HG03135 (cell line): Measurements from ENCODE around the gene ABHD4.
A peak's percentile ranks its signal among the peaks of the same experiment; 100 is the strongest.
"Not testable (repeated sequence)": the region's sequence is repeated elsewhere in the genome, so short reads cannot be mapped to it uniquely, and the experiment has no call there.

Experiments used
- ATAC-seq: cut with Tn5 transposase; IDR thresholded peaks from one replicate; pipeline ENCODE4 v1.9.1; 2021; ENCODE audit warnings: mild to moderate bottlenecking, moderate library complexity; ENCODE audit not compliant: unreplicated experiment

The ABHD4 gene

GRCh38 chr14:22588526-22589095 lies 9.5 kb upstream of the ABHD4 start:
- ATAC-seq = no peak

DNA sequence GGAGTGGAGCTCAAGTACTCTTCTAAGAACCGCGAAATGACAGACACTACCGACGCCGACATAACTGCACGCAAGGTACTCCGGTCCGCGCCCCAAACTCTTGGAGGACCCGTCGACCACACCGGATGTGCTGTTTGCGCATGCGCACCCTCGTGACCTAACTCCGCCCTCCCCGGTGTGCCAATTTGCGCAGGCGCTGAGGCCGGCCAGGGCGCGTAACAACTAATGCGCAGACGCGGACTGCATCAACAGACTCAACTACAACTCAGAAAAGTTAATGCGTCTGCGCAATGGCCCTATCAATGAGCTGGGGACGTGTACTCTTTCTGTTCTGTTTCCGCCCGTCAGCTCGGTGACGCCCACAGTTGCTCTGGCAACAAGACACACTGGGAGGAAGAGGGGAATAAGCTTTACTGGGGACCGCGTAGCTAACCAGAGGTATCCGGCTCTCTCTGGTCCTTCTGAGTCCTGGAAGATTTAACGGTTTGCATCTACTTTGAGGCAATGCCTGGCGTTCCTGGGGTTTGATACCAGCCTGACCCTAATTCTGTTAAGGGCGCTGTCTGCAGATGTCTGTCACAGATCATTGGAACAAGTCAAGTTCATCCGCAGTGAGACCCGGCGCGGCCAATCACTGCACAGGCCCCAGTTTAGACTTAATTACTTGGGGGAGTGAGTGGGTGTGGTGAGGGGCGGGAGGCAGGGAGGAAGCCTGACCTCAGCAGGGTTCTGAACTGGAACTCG lies 8.8 kb upstream of the ABHD4 start, which contains the start of gene DAD1:
Gene DAD1, minus strand, starts transcription at position 129 of the 744 bp plus-strand sequence. Its CDS starts 67 bp downstream, at position 62.
- peak; percentile 82 for ATAC-seq

DNA sequence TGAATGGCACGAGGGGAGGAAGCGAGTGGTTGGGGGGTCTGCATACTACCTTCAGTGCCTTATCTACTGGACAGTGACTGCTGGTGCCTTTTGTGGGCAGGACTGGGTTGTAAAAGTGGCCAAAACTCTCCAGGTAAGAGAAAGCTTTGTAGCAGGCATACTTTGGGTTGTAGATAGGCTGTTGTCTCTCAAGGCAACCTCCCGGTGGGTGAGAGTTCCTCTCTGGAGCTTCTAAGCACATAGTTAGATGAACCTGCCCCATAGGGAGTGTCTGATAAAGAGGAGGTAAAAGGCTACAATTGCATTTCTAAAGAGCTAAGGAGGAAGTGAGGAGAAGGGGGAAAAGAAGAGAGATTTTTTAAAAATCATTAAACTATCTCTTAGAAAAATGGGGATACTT lies 4.9 kb upstream of the ABHD4 start:
- ATAC-seq = no peak

DNA sequence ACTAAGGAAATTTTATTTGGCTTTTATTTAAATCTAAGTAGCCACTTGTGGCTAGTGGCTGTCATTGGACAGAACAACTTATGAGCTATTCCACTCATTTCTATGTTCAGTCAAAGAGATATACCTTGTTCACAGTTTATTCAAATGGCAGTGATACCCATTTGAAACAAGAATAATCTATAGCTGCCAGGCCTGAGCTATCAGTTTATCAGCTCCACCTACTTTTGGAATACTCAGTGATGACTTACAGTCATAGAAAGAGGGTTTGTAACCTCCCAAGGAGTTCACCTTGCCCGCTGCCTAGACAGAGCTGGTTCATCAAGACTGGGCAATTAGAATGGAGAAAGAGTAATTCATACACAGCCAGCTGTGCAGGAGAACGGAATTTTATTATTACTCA lies 4.5 kb upstream of the ABHD4 start:
- no peak for ATAC-seq

- ATAC-seq = no peak
Observed at GRCh38 chr14:22594156-22594716, 3.9 kb upstream of the ABHD4 start.

- no peak for ATAC-seq
Observed at GRCh38 chr14:22596354-22596879, 1.7 kb upstream of the ABHD4 start.

- ATAC-seq = no peak
Observed at GRCh38 chr14:22597265-22597664, 835 bp upstream of the ABHD4 start.

GRCh38 chr14:22597771-22598098 lies 365 bp upstream of the ABHD4 start:
- ATAC-seq = peak; percentile 15

- ATAC-seq = no peak
Observed at GRCh38 chr14:22598896-22599244, 770 bp downstream of the ABHD4 start.

DNA sequence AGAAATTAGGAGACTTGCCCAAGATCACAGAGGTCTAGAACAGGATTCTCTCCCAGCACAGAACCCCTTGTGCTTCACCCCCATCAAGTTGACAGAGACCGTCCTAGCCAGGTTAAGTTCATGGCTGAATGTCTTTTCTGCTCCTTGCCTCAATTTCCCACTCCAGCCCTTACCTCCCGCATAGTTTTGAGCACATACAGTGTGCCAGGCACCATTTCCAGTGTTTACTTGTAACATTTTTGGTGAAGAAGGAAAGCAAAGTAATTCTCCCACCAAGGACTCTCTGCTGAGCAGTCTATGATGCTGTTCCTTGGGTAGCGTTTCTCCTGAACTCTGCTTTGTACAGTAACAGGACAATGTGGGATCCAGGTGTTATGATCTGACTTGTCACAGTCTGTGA lies 1.2 kb downstream of the ABHD4 start:
- ATAC-seq = no peak

- ATAC-seq = no peak
Observed at GRCh38 chr14:22600027-22600426, 1.9 kb downstream of the ABHD4 start.

GRCh38 chr14:22601456-22601855 lies 3.4 kb downstream of the ABHD4 start:
- ATAC-seq = no peak

- ATAC-seq = no peak
Observed at GRCh38 chr14:22601996-22602395, 3.9 kb downstream of the ABHD4 start.

DNA sequence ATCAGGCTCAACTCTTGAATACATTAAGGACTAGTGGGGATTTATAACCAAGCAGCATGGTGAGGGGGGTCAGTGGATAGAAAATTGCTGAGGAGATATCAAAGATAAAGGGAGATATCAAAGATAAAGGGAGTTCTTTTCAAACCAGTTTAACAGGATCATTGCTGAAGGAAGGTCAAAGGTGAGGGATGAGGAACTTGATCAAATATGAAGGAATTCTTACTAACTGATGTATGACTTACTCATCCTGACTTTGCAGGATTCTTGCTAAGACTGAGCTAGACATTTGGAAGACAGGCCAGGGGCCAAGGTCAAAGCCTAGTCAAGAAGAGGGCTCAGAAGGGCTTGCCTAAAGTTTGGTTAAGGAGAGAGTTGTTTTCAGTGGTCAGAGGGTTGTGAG lies 4.8 kb downstream of the ABHD4 start:
- ATAC-seq = no peak

DNA sequence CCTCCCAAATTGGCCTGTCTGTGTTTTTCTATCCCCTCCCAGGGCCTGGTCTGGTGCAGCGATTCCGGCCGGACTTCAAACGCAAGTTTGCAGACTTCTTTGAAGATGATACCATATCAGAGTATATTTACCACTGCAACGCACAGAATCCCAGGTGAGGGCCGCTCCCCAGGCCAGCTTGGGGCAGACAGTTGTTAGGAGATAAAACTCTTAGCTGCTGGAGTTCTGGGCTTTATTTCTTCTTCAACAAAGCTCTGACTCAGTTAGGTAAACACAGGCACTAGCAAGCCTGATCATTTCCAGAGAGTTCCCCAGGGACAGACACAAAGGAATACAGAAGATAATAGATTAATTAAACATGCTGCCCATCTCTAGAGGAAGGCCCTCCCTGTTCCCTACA lies 8.3 kb downstream of the ABHD4 start:
- no peak for ATAC-seq

GRCh38 chr14:22607291-22607690 lies 9.2 kb downstream of the ABHD4 start:
- ATAC-seq = no peak

DNA sequence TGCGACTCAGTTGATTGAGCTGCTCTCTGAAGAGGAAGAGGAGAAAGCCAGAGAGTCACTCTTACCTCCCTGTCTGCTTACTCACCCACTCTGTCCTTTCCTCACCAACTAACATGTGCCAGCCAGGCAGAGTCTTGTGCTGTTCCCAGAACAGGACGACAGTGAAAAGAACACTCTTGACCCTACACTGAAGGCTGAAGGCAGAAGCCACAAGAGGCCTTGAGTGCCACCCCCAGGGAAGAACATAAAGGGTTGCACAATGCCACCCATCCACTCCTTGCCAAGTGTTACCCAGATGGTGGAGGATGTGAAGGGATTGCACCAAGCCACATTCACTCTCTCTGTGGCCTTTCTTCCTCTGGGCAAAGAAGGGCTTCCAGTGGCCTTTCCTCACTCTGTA lies 12.8 kb downstream of the ABHD4 start:
- no peak for ATAC-seq

GRCh38 chr14:22613106-22613695 lies 15.1 kb downstream of the ABHD4 start:
- no peak for ATAC-seq

DNA sequence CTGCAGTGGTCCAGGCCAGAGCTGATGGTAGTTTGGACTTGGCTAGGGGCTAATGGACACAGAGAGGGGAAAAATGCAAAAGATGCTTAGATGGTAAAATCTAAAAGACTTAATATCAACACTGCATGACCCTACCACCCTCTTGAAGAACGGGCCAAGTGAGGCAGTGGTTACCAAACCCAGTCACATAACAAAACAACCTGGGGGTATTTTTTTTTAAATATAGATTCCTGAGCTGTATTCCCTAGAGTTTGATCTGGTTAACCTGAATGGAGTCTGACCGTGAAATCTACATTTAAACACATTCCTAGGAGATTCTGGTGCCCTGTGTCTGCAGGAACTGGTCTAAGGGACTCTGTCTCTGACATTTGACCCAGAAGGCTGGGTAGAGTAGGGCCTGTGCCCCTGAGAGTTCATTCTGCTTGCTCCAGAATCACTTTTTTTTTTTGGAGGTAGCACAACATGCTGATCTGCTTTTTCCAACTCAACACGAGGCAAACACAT lies 15.7 kb downstream of the ABHD4 start:
- ATAC-seq = no peak

GRCh38 chr14:22614240-22614799 lies 16.2 kb downstream of the ABHD4 start:
- no peak for ATAC-seq

GRCh38 chr14:22615765-22616164 lies 17.7 kb downstream of the ABHD4 start:
- not testable (repeated sequence) for ATAC-seq
